GM23338 (cell line): ENCODE results near the gene POU5F1. TPM values are rescaled to one million over a fixed set of nuclear protein-coding genes. Genes with fewer than 3 reads are reported as not detected.

ENCODE experiments used
- ATAC-seq: fragments of 200-7000 bp; cut with Tn5 transposase; 3 replicates; pipeline ENCODE4 v1.9.1; 2020
- DNase-seq: peaks from one replicate; pipeline ENCODE4 v3.0.0-alpha.2; 2015; ENCODE audit warnings: low spot score
- H2AFZ ChIP-seq: fragments of 200-600 bp; sonication (generic); 2 replicates; pipeline ENCODE4 v1.8.0; 2016; ENCODE audit warnings: antibody characterized with exemption, mild to moderate bottlenecking, moderate library complexity
- H3F3A ChIP-seq: fragments of 200-600 bp; sonication (generic); replicated peaks from 2 replicates; pipeline ENCODE4 v1.8.0; 2017; ENCODE audit warnings: antibody characterized with exemption, mixed run types, low read depth
- H3K27ac ChIP-seq: fragments of 200-600 bp; sonication (generic); 2 replicates; pipeline ENCODE4 v1.6.1; 2016; ENCODE audit warnings: low read depth
- H3K27me3 ChIP-seq: fragments of 200-600 bp; sonication (generic); 2 replicates; pipeline ENCODE4 v1.8.0; 2016; ENCODE audit warnings: mild to moderate bottlenecking, mixed run types, moderate library complexity; ENCODE audit not compliant: insufficient read depth
- H3K36me3 ChIP-seq: fragments of 200-600 bp; sonication (generic); 2 replicates; pipeline ENCODE4 v1.8.0; 2016; ENCODE audit warnings: mild to moderate bottlenecking; ENCODE audit not compliant: insufficient read depth
- H3K4me1 ChIP-seq: fragments of 200-600 bp; sonication (generic); 2 replicates; pipeline ENCODE4 v1.8.0; 2016; ENCODE audit warnings: mild to moderate bottlenecking, moderate library complexity; ENCODE audit not compliant: insufficient read depth
- H3K4me2 ChIP-seq: fragments of 200-600 bp; sonication (generic); 2 replicates; pipeline ENCODE4 v1.7.1; 2017; ENCODE audit warnings: mixed run types
- H3K4me3 ChIP-seq: fragments of 200-600 bp; sonication (generic); 2 replicates; pipeline ENCODE4 v1.6.1; 2016; ENCODE audit warnings: mixed run types
- H3K79me2 ChIP-seq: fragments of 200-600 bp; sonication (generic); replicated peaks from 2 replicates; pipeline ENCODE4 v1.8.0; 2017; ENCODE audit warnings: mild to moderate bottlenecking; ENCODE audit not compliant: insufficient read depth
- H3K9me2 ChIP-seq: fragments of 200-600 bp; sonication (generic); 2 replicates; pipeline ENCODE4 v1.8.0; 2017; ENCODE audit not compliant: insufficient read depth
- H4K20me1 ChIP-seq: fragments of 200-600 bp; sonication (generic); replicated peaks from 2 replicates; pipeline ENCODE4 v1.8.0; 2017; ENCODE audit warnings: mild to moderate bottlenecking; ENCODE audit not compliant: insufficient read depth
- H3K27ac Mint-ChIP-seq: 2 replicates; pipeline ENCODE4 v1.8.0; 2020; ENCODE audit warnings: inconsistent platforms, mild to moderate bottlenecking, moderate library complexity, mixed read lengths
- H3K27me3 Mint-ChIP-seq: 3 replicates; pipeline ENCODE4 v1.8.0; 2022; ENCODE audit warnings: low read depth, mild to moderate bottlenecking, moderate library complexity, mixed read lengths, inconsistent platforms; ENCODE audit not compliant: insufficient read depth, poor library complexity
- H3K36me3 Mint-ChIP-seq: 3 replicates; pipeline ENCODE4 v1.8.0; 2021; ENCODE audit warnings: low read depth, mild to moderate bottlenecking, inconsistent platforms, moderate library complexity, mixed read lengths
- H3K4me1 Mint-ChIP-seq: 3 replicates; pipeline ENCODE4 v1.8.0; 2020; ENCODE audit warnings: mild to moderate bottlenecking, inconsistent platforms, mixed read lengths
- H3K4me3 Mint-ChIP-seq: 3 replicates; pipeline ENCODE4 v1.8.0; 2021; ENCODE audit warnings: moderate library complexity, mild to moderate bottlenecking, inconsistent platforms, mixed read lengths
- H3K9me3 Mint-ChIP-seq: 3 replicates; pipeline ENCODE4 v1.8.0; 2020; ENCODE audit warnings: moderate library complexity, mild to moderate bottlenecking, inconsistent platforms, mixed read lengths
- EZH2 ChIP-seq: fragments of 200-600 bp; sonication (generic); IDR thresholded peaks from one replicate; pipeline ENCODE4 v1.8.0; 2017; ENCODE audit warnings: antibody characterized with exemption, mild to moderate bottlenecking, low read depth; ENCODE audit not compliant: unreplicated experiment
- EZH2phosphoT487 ChIP-seq: fragments of 200-600 bp; sonication (generic); IDR thresholded peaks from one replicate; pipeline ENCODE4 v1.8.1; 2018; ENCODE audit warnings: antibody characterized with exemption; ENCODE audit not compliant: unreplicated experiment
- NANOG ChIP-seq: IDR thresholded peaks from 2 replicates; pipeline ENCODE4 v1.6.1; 2016; ENCODE audit warnings: antibody characterized with exemption, borderline replicate concordance
- POLR2AphosphoS5 ChIP-seq: IDR thresholded peaks from 2 replicates; pipeline ENCODE4 v1.6.1; 2016; ENCODE audit warnings: antibody characterized with exemption, low read depth
- STAT1 ChIP-seq: IDR thresholded peaks from one replicate; pipeline ENCODE4 v1.6.1; 2016; ENCODE audit warnings: antibody characterized with exemption; ENCODE audit not compliant: unreplicated experiment
- ZNF114 ChIP-seq: fragments of 250-450 bp; sonication (Bioruptor Pico); IDR thresholded peaks from 2 replicates; pipeline ENCODE4 v1.5.0; 2020; ENCODE audit warnings: mild to moderate bottlenecking, moderate library complexity
- polyA plus RNA-seq: library from polyadenylated mRNA; unstranded; fragments of >200 nt; fragmentation: Nextera tagmentation; extraction: Ambion mirVana; gene quantifications from 2 replicates; pipeline ENCODE4 v1.2.1, GENCODE V29; 2016
- total RNA-seq: library from RNA; depleted of rRNA; stranded (reverse); fragments of >200 nt; shearing (Covaris generic); gene quantifications from 2 replicates; pipeline ENCODE4 v1.2.3, GENCODE V29; 2014
- TF ChIP-seq, protein P1 (sequence below), 2 experiments: fragments of 200-600 bp in 1 of 2; sonication (generic) in 1 of 2; conservative IDR thresholded peaks; 2 replicates each; pipeline versions ENCODE4 v1.5.1 to v1.6.1; 2016 to 2017; ENCODE audit warnings: antibody characterized with exemption in 2 of 2, low read depth in 2 of 2, mild to moderate bottlenecking in 2 of 2, moderate library complexity in 1 of 2

The POU5F1 gene
- total and polyA plus RNA-seq, 2 experiments from 2014 or later = 1,839 to 3,419 TPM

DNA sequence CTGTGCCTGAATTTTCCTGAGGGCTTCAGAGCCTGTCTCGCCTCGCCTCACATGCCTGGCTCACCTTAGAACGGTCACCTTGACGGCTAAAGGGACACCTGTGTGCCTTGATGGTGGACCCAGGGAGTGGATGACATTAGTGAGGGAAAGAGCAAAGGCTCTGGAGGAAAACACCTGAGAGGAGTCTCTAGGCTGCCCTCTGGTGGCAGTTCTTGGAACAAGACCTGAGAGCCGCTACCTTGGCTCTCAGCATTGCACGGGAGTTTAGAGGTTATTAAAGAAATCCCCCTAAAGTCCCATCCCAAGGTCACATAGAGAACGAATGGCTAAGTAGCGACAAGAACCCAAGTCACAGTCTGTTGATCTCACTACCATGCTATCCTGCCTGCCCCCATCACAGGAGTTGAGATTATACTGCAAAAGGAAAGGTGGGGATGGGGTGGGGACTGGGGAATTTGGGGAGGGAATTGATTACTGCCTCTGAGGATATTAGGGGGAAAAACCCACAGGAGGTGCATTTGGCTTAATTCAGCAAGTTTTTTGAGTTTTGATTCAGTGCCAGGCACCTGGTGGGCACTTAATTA lies 42.3 kb downstream of the POU5F1 start:
- peaks cover 12% of the 10 kb centered on the region for H3K27me3 Mint-ChIP-seq
- peak; percentile 81 for ATAC-seq

DNA sequence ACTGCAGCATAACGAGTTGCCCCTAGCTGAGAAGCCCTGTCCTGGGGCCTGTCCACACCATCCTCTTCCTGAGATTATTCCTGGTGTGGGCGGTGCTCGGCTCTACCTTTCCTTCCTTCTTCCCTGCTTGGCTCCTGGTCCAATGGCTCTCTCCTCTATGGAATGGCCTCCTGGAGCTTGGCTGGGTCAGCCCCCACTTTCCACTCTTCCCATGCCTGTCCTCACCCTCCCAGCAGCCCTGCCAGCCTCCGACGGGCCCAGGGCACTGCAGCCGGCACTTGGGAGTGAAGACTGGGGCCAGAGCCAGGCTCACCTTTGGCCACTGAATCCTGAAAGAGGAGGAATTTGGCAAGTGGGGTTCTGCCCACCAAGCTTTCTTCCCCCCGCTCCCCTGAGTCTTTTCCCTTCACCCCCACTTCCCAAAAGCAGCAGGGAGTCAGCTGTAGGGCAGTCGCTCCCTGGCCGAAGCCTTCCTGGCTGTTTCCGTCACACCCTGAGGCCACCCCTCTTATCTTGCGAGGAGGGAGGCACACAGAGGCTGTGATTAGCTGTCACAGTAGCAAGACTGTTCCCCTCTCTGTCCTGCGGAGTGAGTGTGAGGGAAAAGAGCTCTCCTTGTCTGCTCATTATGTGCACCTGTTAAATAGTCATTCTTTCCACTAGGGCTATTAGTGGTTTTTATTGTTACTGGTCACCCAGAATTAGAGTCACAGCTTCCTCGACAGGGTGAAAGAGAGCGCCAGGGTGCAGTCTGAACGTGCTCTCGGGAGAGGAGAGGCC lies 43.9 kb downstream of the POU5F1 start:
- ATAC-seq = peak; percentile 25
- 0 out of 2 replicates have a peak, but pooled peaks cover 4% of the 10 kb centered on the region for H3F3A ChIP-seq
- H2AFZ ChIP-seq = peak overlapping the region; percentile 56; the same call in 1 of the 2 replicates
- Mint-ChIP-seq H3K36me3 (no peaks in the 10 kb centered on the region), H3K4me3 (no peak overlapping the region), H3K4me1 (peaks cover 25% of the 10 kb centered on the region), H3K27me3 (peaks cover 12% of the 10 kb centered on the region), H3K9me3 (no peaks in the 10 kb centered on the region; the same call in 1 of the 3 replicates), H3K27ac (no peak overlapping the region)
- 0 out of 2 replicates have a peak, but pooled peaks cover 4% of the 10 kb centered on the region for H3K4me1 ChIP-seq
- no peak overlapping the region for H3K27ac ChIP-seq
- TF ChIP-seq EZH2 = no peak
- H3K9me2 ChIP-seq = no peaks in the 10 kb centered on the region
- H3K36me3 ChIP-seq = no peaks in the 10 kb centered on the region
- H3K4me3 ChIP-seq = no peak overlapping the region
- no peaks in the 10 kb centered on the region for H3K27me3 ChIP-seq
- H3K79me2 ChIP-seq = no peaks in the 10 kb centered on the region
- no peak overlapping the region for H3K4me2 ChIP-seq
- H4K20me1 ChIP-seq = no peaks in the 10 kb centered on the region
- DNase-seq = no peak

More for the DNA sequence above, 42.3 kb downstream of the POU5F1 start:
- H4K20me1 ChIP-seq = no peaks in the 10 kb centered on the region
- H3F3A ChIP-seq = 0 out of 2 replicates have a peak, but pooled peaks cover 4% of the 10 kb centered on the region
- H3K79me2 ChIP-seq = no peaks in the 10 kb centered on the region
- H3K27ac ChIP-seq = no peak overlapping the region
- H2AFZ ChIP-seq = no peak overlapping the region
- no peak overlapping the region for H3K4me3 Mint-ChIP-seq
- H3K36me3 Mint-ChIP-seq = no peaks in the 10 kb centered on the region
- no peaks in the 10 kb centered on the region for H3K36me3 ChIP-seq
- 0 out of 2 replicates have a peak, but pooled peaks cover 4% of the 10 kb centered on the region for H3K4me1 ChIP-seq
- TF ChIP-seq, protein P1, sequence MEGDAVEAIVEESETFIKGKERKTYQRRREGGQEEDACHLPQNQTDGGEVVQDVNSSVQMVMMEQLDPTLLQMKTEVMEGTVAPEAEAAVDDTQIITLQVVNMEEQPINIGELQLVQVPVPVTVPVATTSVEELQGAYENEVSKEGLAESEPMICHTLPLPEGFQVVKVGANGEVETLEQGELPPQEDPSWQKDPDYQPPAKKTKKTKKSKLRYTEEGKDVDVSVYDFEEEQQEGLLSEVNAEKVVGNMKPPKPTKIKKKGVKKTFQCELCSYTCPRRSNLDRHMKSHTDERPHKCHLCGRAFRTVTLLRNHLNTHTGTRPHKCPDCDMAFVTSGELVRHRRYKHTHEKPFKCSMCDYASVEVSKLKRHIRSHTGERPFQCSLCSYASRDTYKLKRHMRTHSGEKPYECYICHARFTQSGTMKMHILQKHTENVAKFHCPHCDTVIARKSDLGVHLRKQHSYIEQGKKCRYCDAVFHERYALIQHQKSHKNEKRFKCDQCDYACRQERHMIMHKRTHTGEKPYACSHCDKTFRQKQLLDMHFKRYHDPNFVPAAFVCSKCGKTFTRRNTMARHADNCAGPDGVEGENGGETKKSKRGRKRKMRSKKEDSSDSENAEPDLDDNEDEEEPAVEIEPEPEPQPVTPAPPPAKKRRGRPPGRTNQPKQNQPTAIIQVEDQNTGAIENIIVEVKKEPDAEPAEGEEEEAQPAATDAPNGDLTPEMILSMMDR (conservative IDR thresholded peaks at IDR 0.05; ENCODE audit: low read depth in 2 of 2) = peak; percentile 72 to 81
- TF ChIP-seq EZH2phosphoT487 = no peak
- no peaks in the 10 kb centered on the region; the same call in 1 of the 3 replicates for H3K9me3 Mint-ChIP-seq
- no peak overlapping the region for H3K27ac Mint-ChIP-seq
- no peak overlapping the region for H3K4me2 ChIP-seq
- no peaks in the 10 kb centered on the region for H3K27me3 ChIP-seq
- DNase-seq = peak; percentile 90
- no peaks in the 10 kb centered on the region for H3K9me2 ChIP-seq
- peaks cover 27% of the 10 kb centered on the region for H3K4me1 Mint-ChIP-seq
- no peak overlapping the region for H3K4me3 ChIP-seq

DNA sequence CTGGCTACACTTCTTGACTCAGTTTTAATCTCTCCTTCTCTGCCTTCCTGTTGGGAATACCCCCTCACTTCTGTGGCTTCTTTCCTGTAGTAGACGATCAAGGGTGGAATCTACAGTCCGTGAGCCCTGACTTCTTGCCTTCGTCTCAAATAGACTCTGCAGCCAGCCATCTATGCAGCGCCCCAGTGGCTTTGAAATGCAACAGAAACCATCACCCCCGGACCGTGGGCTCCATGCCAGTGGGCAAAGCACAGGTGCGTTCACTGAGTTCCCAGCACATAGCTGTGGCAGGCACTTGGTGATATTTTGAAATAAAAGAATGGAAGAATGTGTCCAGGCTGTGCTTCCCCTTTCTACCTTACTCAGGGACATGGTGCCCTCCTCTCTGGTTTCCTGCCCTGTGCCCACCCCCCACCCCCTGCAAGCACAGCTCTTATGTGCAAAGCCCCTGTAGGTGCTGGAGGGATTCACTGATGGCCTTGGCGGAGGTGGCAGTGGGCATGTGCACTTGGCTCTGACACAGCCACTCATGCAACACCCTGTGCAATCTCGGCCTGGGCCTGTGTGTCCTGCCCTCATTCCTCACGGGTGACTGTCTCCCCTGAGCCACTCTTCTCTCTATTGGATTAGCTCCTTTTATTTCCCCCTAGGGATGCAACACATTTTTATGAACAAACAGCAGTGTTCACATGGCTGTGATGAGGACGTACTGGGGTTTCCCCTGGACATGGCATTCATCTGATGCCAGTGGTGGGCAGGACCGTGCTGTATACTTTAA lies 44.7 kb downstream of the POU5F1 start:
- Histone ChIP-seq H3K36me3 (no peaks in the 10 kb centered on the region), H4K20me1 (no peaks in the 10 kb centered on the region), H3F3A (0 out of 2 replicates have a peak, but pooled peaks cover 4% of the 10 kb centered on the region), H3K27me3 (no peaks in the 10 kb centered on the region), H3K4me2 (no peak overlapping the region), H3K79me2 (no peaks in the 10 kb centered on the region), H3K4me3 (no peak overlapping the region), H2AFZ (no peak overlapping the region; the same call in 1 of the 2 replicates), H3K27ac (no peak overlapping the region), H3K4me1 (0 out of 2 replicates have a peak, but pooled peaks cover 4% of the 10 kb centered on the region), H3K9me2 (no peaks in the 10 kb centered on the region)
- DNase-seq = no peak
- no peak overlapping the region for H3K4me3 Mint-ChIP-seq
- no peak overlapping the region for H3K27ac Mint-ChIP-seq
- H3K9me3 Mint-ChIP-seq = no peaks in the 10 kb centered on the region; the same call in 2 of the 3 replicates
- peaks cover 12% of the 10 kb centered on the region for H3K27me3 Mint-ChIP-seq
- H3K4me1 Mint-ChIP-seq = peaks cover 24% of the 10 kb centered on the region
- ATAC-seq = no peak
- H3K36me3 Mint-ChIP-seq = no peaks in the 10 kb centered on the region
- TF ChIP-seq, protein P1 (conservative IDR thresholded peaks at IDR 0.05; ENCODE audit: low read depth in 2 of 2) = no peak
- no peak for TF ChIP-seq STAT1
- TF ChIP-seq POLR2AphosphoS5 = no peak
- no peak for TF ChIP-seq EZH2phosphoT487
- no peak for TF ChIP-seq NANOG
- TF ChIP-seq ZNF114 (CRISPR knock-in tag) = no peak
